GM21526 (cell line): Measurements from ENCODE around the gene MYL4.
"Not testable (repeated sequence)": the region's sequence is repeated elsewhere in the genome, so short reads cannot be mapped to it uniquely, and the experiment has no call there.

Experiments used
- ATAC-seq: cut with Tn5 transposase; IDR thresholded peaks from one replicate; pipeline ENCODE4 v1.9.1; 2021; ENCODE audit warnings: moderate library complexity; ENCODE audit not compliant: unreplicated experiment, low FRiP score

MYL4 gene

DNA sequence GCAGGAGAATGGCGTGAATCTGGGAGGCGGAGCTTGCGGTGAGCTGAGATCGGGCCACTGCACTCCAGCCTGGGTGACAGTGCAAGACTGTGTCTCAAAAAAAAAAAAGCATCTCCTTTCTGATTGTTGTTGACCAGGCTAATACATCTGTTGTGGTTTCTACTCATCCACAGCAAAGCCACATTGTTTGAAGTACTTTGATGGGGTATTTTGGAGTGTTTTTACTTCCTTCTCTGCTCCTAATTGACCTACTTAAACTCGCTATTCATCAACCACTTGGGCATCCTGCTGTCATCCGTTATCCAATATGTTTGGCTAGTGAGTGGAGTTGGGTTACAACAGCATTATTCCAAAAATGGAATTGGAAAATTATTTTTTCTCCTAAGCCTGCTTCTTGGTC is 16.6 kb upstream of the MYL4 start:
- no peak for ATAC-seq

DNA sequence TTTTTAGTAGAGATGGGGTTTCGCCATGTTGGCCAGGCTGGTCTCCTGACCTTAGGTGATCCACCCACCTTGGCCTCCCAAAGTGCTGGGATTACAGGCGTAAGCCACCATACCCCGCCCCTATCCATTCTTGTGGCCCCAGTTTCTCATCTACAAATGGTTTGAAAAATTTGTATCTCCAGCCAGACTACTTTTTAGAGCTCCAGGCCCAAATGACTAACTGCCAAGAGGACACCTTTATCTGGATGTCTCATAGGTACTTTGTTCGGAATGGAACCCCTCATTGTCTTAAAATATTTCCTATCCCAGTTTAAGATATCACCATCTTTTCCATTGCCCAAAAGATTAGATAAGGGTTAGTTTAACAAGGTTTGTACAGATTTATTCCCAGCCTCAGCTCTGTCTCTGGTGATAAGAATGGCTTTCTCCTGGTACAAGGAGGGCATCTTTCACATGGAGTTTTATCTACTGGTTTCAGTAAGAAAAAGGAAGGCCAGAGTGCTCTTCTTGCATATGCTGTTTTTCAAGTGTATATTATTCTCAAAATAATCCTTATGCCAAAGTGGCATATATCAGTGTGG is 15.1 kb upstream of the MYL4 start:
- no peak for ATAC-seq

- ATAC-seq = no peak
Observed at GRCh38 chr17:47197821-47198220, 11.3 kb upstream of the MYL4 start.

DNA sequence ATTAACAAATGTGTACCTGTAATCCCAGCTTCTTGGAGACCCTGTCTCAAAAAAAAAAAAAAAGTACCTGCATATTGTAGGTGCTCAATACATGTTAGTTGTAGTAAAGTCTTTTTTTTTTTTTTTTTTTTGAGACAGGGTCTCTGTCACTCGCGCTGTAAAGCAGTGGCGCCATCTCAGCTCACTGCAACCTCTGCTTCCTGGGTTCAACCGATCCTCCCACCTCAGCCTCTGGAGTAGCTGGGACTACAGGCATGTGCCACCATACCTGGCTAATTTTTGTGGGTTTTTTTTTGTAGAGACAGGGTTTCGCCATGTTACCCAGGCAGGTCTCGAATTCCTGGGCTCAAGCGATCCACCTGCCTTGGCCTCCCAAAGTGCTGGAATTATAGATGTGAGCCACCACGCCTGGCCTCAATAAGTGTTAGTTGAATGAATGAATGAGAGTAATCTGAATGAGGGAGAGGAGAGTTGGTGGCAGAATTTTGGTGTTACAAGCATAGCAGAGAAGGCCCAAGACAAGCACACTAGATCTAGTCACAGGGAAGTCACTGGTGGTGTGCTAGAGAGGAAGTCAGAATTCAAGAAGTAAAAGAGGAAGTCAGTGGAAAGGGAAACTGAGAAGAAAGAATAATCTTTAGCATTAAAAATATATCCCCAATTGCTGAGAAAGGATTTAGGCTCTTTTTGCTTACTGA is 9.4 kb upstream of the MYL4 start:
- peak; percentile 56 for ATAC-seq

DNA sequence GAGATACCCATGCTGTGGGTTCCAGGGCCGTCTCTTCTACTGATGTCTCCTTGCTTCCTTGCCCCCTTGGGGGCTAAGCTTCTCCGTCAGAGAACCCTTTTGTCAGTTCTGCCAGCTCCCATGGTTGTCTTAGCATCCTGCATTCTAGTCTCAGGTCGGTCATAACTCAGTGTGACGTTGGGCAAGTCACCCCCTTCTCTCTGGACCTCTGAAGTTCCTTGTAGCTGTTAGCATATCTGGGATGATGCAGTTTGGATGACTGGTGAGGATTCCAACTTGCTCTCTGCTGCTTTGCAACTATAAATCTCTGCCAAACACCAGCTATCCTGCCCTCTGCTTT is 8.9 kb upstream of the MYL4 start:
- ATAC-seq = peak; percentile 26

- no peak for ATAC-seq
Observed at GRCh38 chr17:47201166-47201565, 8.0 kb upstream of the MYL4 start.

- no peak for ATAC-seq
Observed at GRCh38 chr17:47203984-47204721, 5.0 kb upstream of the MYL4 start.

GRCh38 chr17:47204722-47205418 is 4.3 kb upstream of the MYL4 start:
- ATAC-seq = no peak

DNA sequence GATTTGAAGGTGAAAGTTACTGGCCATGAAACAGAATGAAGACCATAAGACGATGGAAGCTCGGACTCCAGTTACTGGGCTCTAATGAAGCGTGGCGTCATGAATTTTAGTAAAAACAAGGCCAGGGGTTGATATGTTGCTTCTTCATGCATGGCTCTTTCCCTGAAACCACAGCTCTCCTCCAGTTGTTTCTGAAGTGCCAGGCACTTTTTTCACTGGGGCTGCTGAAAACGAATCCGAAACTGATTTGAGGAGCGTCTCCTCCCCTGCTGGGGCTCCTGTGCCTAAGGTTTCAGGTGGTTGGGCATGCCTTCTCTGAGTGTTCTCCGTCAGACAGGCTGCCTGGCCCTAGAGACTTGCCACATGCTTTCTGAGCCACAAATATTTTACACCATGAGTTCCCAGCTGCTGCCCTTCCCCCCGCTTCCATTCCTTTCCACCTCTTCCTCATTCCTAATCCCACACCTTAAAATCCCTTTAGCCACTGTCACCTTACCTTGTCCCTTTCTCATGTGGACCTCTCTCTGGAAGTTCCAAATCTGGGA is 3.7 kb upstream of the MYL4 start:
- no peak for ATAC-seq

- no peak for ATAC-seq
Observed at GRCh38 chr17:47207143-47208067, 1.7 kb upstream of the MYL4 start.

DNA sequence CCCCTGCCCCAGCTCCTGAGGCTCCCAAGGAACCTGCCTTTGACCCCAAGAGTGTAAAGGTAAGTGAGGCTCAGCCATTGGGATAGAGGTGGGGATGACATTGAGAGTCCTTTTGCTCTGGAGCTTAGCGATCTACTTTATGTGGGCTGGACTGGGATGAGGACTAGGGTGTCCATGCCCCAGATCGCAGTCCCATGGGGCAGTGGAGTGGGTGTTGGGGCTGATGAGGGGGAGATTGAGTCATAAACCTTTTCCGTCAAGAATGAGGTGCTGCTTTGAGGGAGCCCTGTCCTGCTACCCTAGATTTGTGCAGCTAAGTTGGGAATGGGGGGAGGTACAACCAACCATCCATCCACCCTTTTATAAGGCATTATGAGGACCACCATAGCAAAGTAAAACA is 351 bp downstream of the MYL4 start:
- no peak for ATAC-seq

- no peak for ATAC-seq
Observed at GRCh38 chr17:47210105-47210504, 957 bp downstream of the MYL4 start.

- ATAC-seq = no peak
Observed at GRCh38 chr17:47210779-47211178, 1.6 kb downstream of the MYL4 start.

DNA sequence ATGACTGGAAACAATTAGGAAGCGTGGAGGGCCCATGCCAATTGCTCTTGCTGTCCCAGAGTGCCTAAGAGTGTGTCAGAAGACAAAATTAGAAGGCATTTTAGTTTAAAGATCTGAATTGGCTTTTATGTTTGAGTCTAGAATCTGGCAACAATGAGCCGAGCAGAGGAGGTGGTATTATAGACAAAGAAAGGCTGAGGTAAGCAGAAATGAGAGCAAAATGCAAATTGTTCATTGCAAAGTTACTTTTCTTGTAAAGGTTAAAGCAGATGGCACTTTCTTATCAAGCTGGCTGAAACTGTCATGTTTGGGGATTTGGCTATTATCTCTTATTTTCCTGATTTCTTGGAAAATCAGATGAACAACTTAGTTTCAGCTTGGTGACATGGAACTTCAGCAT is 3.3 kb downstream of the MYL4 start:
- ATAC-seq = no peak

DNA sequence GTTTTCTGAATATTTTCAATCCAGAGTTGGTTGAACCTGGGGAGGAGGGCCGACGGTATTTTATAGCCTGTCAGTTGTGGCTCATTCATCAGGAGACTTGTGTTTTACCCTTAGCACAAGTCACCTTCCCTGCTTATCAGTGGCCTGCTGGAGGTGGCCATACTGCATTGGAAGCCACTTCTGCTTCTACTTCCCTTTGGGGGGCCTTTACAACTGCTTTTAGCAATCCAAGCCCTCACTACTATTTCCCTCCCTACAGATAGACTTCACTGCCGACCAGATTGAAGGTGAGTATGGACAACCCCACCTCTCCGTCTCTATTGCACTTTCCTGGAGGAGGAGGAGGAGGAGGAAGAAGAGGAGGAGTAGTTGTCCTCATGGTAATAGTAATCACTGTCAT is 4.4 kb downstream of the MYL4 start:
- no peak for ATAC-seq

DNA sequence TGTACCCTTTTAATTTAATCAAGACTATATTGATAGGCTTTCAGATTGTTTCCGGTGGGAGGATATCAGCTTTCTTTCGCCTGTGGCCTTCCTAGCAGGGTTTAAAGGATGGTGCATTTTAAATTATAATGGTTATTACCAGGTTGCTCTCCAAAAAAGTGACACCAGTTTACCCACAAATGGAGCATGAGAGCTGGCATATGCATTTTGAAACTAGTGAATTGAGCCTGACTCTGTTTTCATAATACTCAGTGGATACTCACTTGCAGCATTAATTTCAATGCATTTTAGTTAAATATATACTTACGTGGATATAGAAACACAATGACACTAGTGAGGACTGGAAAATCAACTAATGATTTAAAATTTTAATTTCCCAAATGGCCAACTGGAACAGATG is 5.8 kb downstream of the MYL4 start:
- ATAC-seq = no peak

DNA sequence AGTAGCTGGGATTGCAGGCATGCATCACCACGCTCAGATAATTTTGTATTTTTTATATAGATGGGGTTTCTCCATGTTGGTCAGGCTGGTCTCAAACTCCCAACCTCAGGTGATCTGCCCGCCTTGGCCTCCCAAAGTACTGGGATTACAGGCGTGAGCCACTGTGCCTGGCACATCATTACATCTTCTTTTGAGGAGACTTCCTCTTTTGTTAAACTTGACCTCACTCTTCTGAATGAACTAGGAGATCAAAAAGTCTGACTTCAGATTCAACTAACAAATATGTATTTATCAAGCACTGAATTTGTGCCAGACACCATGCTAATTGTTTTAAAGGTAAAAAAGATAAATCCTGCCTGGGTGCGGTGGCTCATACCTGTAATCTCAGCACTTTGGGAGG is 7.7 kb downstream of the MYL4 start:
- ATAC-seq = not testable (repeated sequence)

DNA sequence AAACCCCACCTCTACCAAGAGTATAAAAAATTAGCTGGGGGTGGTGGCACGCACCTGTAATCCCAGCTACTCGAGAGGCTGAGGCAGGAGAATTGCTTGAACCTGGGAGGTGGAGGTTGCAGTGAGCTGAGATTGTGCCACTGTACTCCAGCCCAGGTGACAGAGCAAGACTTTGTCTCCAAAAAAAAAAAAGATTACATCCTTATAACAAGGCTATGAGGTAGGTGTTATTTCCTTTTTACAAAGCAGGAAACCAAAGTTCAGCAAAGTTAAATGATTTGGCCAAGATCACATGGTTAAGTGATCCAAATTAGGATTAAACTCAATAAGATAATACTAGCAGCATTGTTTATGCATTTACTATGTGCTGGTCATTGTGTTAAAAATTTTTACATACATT is 8.1 kb downstream of the MYL4 start:
- not testable (repeated sequence) for ATAC-seq

- ATAC-seq = no peak
Observed at GRCh38 chr17:47218896-47219430, 9.8 kb downstream of the MYL4 start.
